HEK293T (cell line): ENCODE results near the gene AEBP1.

Experiments used
- CTCF ChIA-PET: fragments of 350-600 bp; formaldehyde crosslinking; extraction: SDS; loops from one replicate; lab custom pipeline; 2021; ENCODE audit warnings: antibody characterized with exemption, inconsistent platforms; lab: Yijun Ruan, JAX
- POLR2A ChIA-PET: fragments of 350-600 bp; formaldehyde crosslinking; extraction: SDS; loops from one replicate; lab custom pipeline; 2020; ENCODE audit warnings: antibody characterized with exemption, inconsistent platforms; lab: Yijun Ruan, JAX
- DNase-seq: peaks from one replicate; pipeline ENCODE4 v3.0.0; 2012; ENCODE audit warnings: mixed read lengths; ENCODE audit errors: extremely low spot score
- ARNT ChIP-seq: fragments of 450-650 bp; IDR thresholded peaks from 2 replicates; pipeline ENCODE4 v1.6.1; 2017; ENCODE audit warnings: mild to moderate bottlenecking
- BHLHE40 ChIP-seq: fragments of 450-650 bp; IDR thresholded peaks from 2 replicates; pipeline ENCODE4 v1.6.1; 2016; ENCODE audit warnings: mild to moderate bottlenecking, moderate library complexity, borderline replicate concordance
- CTBP1 ChIP-seq: fragments of 450-650 bp; IDR thresholded peaks from 2 replicates; pipeline ENCODE4 v1.6.1; 2016; ENCODE audit warnings: borderline replicate concordance
- ELF4 ChIP-seq: fragments of 450-650 bp; IDR thresholded peaks from 2 replicates; pipeline ENCODE4 v1.6.1; 2017; ENCODE audit warnings: antibody characterized with exemption
- FOXA1 ChIP-seq: fragments of 450-650 bp; IDR thresholded peaks from 2 replicates; pipeline ENCODE4 v1.6.1; 2016; ENCODE audit warnings: mild to moderate bottlenecking
- FOXK2 ChIP-seq: fragments of 450-650 bp; IDR thresholded peaks from 2 replicates; pipeline ENCODE4 v1.6.1; 2016; ENCODE audit warnings: mild to moderate bottlenecking
- FOXM1 ChIP-seq: fragments of 450-650 bp; IDR thresholded peaks from 2 replicates; pipeline ENCODE4 v1.6.1; 2017; ENCODE audit warnings: mild to moderate bottlenecking, borderline replicate concordance
- HDGF ChIP-seq: fragments of 450-650 bp; IDR thresholded peaks from 2 replicates; pipeline ENCODE4 v1.6.1; 2017; ENCODE audit warnings: antibody characterized with exemption, borderline replicate concordance
- L3MBTL2 ChIP-seq: fragments of 450-650 bp; conservative IDR thresholded peaks from 2 replicates; pipeline ENCODE4 v1.6.1; 2016; ENCODE audit warnings: mild to moderate bottlenecking
- LEF1 ChIP-seq: fragments of 450-650 bp; IDR thresholded peaks from 2 replicates; pipeline ENCODE4 v1.6.1; 2017; ENCODE audit warnings: mild to moderate bottlenecking, borderline replicate concordance
- NFRKB ChIP-seq: fragments of 450-650 bp; IDR thresholded peaks from 2 replicates; pipeline ENCODE4 v1.6.1; 2016; ENCODE audit warnings: mild to moderate bottlenecking, moderate library complexity
- PKNOX1 ChIP-seq: fragments of 450-650 bp; IDR thresholded peaks from 2 replicates; pipeline ENCODE4 v1.6.1; 2016
- SP1 ChIP-seq: fragments of 450-650 bp; IDR thresholded peaks from 2 replicates; pipeline ENCODE4 v1.6.1; 2017
- SUZ12 ChIP-seq: fragments of 450-650 bp; IDR thresholded peaks from 2 replicates; pipeline ENCODE4 v1.6.1; 2016; ENCODE audit warnings: mild to moderate bottlenecking
- TARDBP ChIP-seq: fragments of 450-650 bp; IDR thresholded peaks from 2 replicates; pipeline ENCODE4 v1.6.1; 2016
- ZNF384 ChIP-seq: fragments of 450-650 bp; IDR thresholded peaks from 2 replicates; pipeline ENCODE4 v1.6.1; 2016

The AEBP1 gene

GRCh38 chr7:44107961-44108767 lies 4.0 kb downstream of the AEBP1 start:
- TF ChIP-seq BHLHE40, result no peak
- no peak for TF ChIP-seq SP1
- no peak for TF ChIP-seq NFRKB
- TF ChIP-seq FOXA1, result no peak
- no peak for TF ChIP-seq FOXK2
- TF ChIP-seq SUZ12, result no peak
- TF ChIP-seq ELF4, result no peak
- TF ChIP-seq ARNT, result no peak
- no peak for TF ChIP-seq LEF1
- no peak for TF ChIP-seq TARDBP
- TF ChIP-seq ZNF384, result no peak
- TF ChIP-seq HDGF, result no peak
- no peak for TF ChIP-seq L3MBTL2
- TF ChIP-seq FOXM1, result no peak
- no peak for TF ChIP-seq PKNOX1
- TF ChIP-seq CTBP1, result no peak
- ChIA-PET POLR2A (no interaction called here), CTCF (no interaction called here)
- DNase-seq, result no peak

- CTCF ChIA-PET, result no interaction called here
- no peak for DNase-seq
- POLR2A ChIA-PET, result interaction anchor here (1.0 to 4.7 kb wide), 2 partner anchors 11 to 14 kb away, joined by 3 to 24 read pairs; partner anchors contain the start of gene POLD2
- TF ChIP-seq FOXK2 (no peak), FOXM1 (no peak), TARDBP (no peak), CTBP1 (no peak), PKNOX1 (no peak), ELF4 (no peak), HDGF (no peak)
Measured at GRCh38 chr7:44108768-44109750, 4.9 kb downstream of the AEBP1 start.

- CTCF ChIA-PET, result no interaction called here
- POLR2A ChIA-PET, result interaction anchor here (4.7 kb wide), 1 partner anchor 13 kb away, joined by 24 read pairs; the partner anchor contains the start of gene POLD2
Measured at GRCh38 chr7:44109991-44110390, 5.8 kb downstream of the AEBP1 start.

GRCh38 chr7:44110719-44111635 lies 6.8 kb downstream of the AEBP1 start:
- no peak for DNase-seq
- ChIA-PET POLR2A (interaction anchor here (4.7 kb wide), 1 partner anchor 12 kb away, joined by 24 read pairs; the partner anchor contains the start of gene POLD2), CTCF (no interaction called here)
- no peak for TF ChIP-seq LEF1
- TF ChIP-seq ZNF384, result no peak
- no peak for TF ChIP-seq ARNT
- TF ChIP-seq FOXA1, result no peak
- no peak for TF ChIP-seq SP1

More at GRCh38 chr7:44109991-44110390, 5.8 kb downstream of the AEBP1 start:
- no peak for DNase-seq
- no peak for TF ChIP-seq ZNF384

- no peak for DNase-seq
- TF ChIP-seq SUZ12 (no peak), PKNOX1 (no peak), CTBP1 (no peak), SP1 (no peak), ELF4 (no peak), ARNT (no peak), HDGF (no peak), BHLHE40 (no peak), FOXA1 (no peak), FOXM1 (no peak), FOXK2 (no peak), NFRKB (no peak), TARDBP (no peak), L3MBTL2 (no peak), LEF1 (no peak), ZNF384 (no peak)
- POLR2A ChIA-PET, result interaction anchor here (4.7 kb wide), 1 partner anchor 11 kb away, joined by 24 read pairs; the partner anchor contains the start of gene POLD2
- CTCF ChIA-PET, result no interaction called here
Measured at GRCh38 chr7:44111761-44112160, 7.6 kb downstream of the AEBP1 start.
